ENCODE data around the gene CLCF1.

CLCF1 gene

DNA sequence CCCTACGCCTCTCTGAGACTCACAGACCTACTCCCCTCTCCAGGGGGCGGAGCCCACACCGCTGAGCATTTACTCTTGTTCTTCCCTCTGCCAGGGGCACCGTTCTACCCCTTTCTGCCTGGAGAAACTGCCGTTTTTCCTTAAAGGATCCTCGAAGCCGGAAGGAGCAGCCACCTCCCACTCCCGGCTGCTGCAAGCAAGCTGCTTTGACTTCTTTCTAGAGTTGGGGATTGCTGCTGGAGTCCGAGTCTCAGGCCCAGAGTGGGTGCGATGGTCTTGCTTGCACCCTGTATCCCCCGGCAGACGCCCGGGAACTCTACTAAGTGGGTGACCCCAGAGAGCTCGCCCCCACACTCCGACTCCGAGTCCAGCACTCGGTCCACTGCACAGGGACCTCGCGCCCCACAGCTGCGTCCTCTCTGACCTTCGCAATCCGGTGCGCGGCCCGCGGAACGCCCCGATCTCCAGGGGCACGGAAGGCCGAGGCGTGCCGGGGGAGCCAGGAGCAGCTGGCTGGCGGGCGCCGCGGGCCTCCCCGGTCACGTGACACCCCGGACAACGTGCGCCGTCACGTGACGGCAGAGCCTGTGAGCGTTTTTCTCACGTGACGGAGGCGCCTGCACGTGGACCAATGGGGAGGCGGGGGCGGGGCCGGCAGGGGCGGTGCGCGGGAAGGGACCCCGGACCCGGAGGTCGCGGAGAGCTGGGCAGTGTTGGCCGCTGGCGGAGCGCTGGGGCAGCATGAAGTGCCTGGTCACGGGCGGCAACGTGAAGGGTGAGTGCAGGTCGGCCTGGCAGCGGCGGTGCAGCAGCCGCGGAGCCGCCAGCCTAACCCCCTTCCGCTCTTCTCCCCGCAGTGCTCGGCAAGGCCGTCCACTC, 18.1 kb upstream of the CLCF1 start, which contains the start of gene RAD9A:
RAD9A (plus strand) TSS at position 683 of the 879 bp plus-strand sequence; CDS start at position 742, 59 bp downstream.
- peak within 1 kb of the TSS; percentile 62 for H3K4me3 ChIP-seq (ENCODE audit: low read length)
- peak; percentile 76 for DNase-seq (ENCODE audit: low read depth)
- TF ChIP-seq, protein P1, sequence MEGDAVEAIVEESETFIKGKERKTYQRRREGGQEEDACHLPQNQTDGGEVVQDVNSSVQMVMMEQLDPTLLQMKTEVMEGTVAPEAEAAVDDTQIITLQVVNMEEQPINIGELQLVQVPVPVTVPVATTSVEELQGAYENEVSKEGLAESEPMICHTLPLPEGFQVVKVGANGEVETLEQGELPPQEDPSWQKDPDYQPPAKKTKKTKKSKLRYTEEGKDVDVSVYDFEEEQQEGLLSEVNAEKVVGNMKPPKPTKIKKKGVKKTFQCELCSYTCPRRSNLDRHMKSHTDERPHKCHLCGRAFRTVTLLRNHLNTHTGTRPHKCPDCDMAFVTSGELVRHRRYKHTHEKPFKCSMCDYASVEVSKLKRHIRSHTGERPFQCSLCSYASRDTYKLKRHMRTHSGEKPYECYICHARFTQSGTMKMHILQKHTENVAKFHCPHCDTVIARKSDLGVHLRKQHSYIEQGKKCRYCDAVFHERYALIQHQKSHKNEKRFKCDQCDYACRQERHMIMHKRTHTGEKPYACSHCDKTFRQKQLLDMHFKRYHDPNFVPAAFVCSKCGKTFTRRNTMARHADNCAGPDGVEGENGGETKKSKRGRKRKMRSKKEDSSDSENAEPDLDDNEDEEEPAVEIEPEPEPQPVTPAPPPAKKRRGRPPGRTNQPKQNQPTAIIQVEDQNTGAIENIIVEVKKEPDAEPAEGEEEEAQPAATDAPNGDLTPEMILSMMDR (conservative IDR thresholded peaks at IDR 0.05; ENCODE audit: low read depth, low read length): no peak

DNA sequence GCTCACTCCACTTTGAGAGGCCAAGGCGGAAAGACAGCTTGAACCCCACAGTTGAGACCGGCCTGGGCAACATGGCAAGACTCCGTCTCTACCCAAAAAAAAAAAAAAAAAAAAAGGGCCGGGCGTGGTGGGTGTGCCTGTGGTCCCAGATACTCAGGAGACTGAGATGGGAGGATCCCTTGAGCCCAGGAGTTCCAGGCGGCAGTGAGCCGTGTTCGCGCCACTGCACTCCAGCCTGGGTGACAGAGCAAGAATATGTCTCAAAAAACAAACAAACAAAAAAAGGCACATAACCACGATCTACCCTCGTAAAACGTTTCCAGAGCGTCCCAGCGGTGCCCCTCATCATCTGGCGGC, 17.5 kb upstream of the CLCF1 start:
- no peak for DNase-seq (ENCODE audit: low read depth)
- TF ChIP-seq, protein P1 (conservative IDR thresholded peaks at IDR 0.05; ENCODE audit: low read depth, low read length): no peak
- peak overlapping the region; percentile 62 for H3K4me3 ChIP-seq (ENCODE audit: low read length)

DNA sequence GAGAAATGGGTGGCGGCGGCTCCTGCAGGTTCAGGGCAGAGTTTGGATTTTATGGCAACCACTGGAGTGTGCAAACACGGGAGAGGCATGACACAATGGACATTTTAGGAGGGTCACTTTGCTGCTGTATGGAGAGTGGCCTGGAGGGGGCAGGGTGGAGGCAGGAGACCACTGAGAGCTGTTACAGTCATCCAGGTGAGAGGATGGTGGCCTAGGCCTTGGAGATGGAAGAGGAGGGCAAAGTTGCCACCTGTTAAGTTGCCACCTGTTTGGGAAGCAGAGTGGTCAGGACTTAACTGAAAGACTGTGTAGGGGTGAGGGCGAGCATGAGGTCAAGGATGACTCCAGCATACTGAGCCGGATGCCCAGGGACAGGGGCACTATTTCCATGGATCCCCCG, 16.1 kb upstream of the CLCF1 start:
- no peak overlapping the region for H3K4me3 ChIP-seq (ENCODE audit: low read length)
- DNase-seq (ENCODE audit: low read depth): no peak
- TF ChIP-seq, protein P1 (conservative IDR thresholded peaks at IDR 0.05; ENCODE audit: low read depth, low read length): peak; percentile 85

DNA sequence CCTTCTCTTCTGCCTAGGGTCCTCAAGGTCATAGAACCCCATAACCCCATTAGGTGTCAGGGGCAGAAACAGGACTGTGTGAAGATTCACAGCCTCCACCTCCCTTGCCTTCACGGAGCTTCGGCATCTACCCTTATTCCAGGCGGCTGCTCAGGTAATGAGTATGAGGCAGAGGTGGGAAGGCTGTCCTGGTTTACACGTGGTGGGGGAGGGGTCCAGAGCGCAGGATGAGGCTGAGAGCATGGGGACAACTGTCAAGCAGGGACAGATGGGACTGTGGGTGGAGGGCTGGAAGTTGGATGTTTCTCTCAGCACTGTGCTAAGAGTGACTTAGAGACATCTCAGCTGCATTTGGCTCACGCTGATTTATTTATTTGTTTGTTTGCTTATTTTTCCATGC, 14.1 kb upstream of the CLCF1 start:
- no peak for DNase-seq (ENCODE audit: low read depth)
- TF ChIP-seq, protein P1 (conservative IDR thresholded peaks at IDR 0.05; ENCODE audit: low read depth, low read length): no peak

DNA sequence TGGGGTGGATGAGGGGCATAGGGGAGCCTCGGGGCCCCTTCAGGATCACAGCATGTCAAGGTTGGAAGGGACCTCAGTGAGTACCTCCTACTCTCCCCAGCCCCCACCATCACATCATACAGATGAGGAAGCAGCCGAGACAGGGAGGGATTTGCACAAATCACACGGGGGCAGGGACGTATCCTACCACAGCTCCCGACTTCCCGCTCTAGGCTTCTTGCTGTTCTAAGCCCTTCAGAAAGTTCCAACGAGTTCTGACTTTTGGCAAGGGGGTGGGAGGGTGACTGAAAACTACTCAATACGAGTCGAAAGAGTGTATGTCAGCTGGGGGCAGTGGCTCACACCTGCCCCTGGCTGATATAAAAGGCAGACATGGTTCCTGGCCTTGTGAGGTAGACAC, 13.7 kb upstream of the CLCF1 start:
- no peak overlapping the region for H3K4me3 ChIP-seq (ENCODE audit: low read length)
- DNase-seq (ENCODE audit: low read depth): no peak
- TF ChIP-seq, protein P1 (conservative IDR thresholded peaks at IDR 0.05; ENCODE audit: low read depth, low read length): no peak

More for the DNA sequence above, 14.1 kb upstream of the CLCF1 start:
- H3K4me3 ChIP-seq (ENCODE audit: low read length): no peak overlapping the region

DNA sequence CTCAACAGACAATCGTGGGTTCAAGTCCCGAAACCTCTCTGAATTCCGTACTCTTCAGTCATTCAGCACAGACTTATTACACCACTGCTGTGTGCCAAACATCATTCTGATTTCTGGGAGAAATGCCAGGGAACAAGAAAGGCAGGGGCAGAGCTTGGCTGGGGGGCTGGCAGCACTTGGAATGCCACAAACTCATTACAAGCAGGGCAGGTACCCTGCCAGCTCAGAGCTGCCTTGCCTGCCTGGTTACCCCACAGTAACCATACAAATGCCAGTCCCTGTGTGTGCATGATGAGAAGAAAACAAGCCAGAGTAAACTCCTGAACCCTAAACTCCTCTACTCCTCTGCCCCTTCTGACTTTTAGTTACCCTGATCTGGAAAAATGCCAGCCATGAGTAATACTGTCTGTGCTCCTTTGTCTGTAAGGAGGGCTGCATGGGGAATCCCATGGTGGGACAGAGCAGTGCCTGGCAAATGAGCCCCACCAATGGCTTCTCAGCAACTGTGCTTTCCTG, 11.5 kb upstream of the CLCF1 start:
- no peak for DNase-seq (ENCODE audit: low read depth)
- TF ChIP-seq, protein P1 (conservative IDR thresholded peaks at IDR 0.05; ENCODE audit: low read depth, low read length): no peak

More for the DNA sequence above, 11.5 kb upstream of the CLCF1 start:
- H3K4me3 ChIP-seq (ENCODE audit: low read length): no peak overlapping the region
